ENCODE measurements around the gene FAM89B.

The FAM89B gene

GRCh38 chr11:65538915-65539743, 33.2 kb upstream of the FAM89B start:
- DNase-seq (ENCODE audit: low read depth) = no peak

- no peak for DNase-seq (ENCODE audit: low read depth)
Observed at GRCh38 chr11:65539744-65540289, 32.5 kb upstream of the FAM89B start.

- DNase-seq (ENCODE audit: low read depth) = peak; percentile 75
Observed at GRCh38 chr11:65540290-65541092, 31.8 kb upstream of the FAM89B start.

- DNase-seq (ENCODE audit: low read depth) = no peak
Observed at GRCh38 chr11:65541093-65541982, 31.0 kb upstream of the FAM89B start.

GRCh38 chr11:65542738-65543390, 29.5 kb upstream of the FAM89B start:
- no peak for DNase-seq (ENCODE audit: low read depth)

GRCh38 chr11:65545853-65546216, 26.5 kb upstream of the FAM89B start:
- DNase-seq (ENCODE audit: low read depth) = no peak

GRCh38 chr11:65546217-65546958, 25.9 kb upstream of the FAM89B start:
- peak; percentile 99 for DNase-seq (ENCODE audit: low read depth)

- no peak for DNase-seq (ENCODE audit: low read depth)
Observed at GRCh38 chr11:65547446-65548125, 24.8 kb upstream of the FAM89B start.

- no peak for DNase-seq (ENCODE audit: low read depth)
Observed at GRCh38 chr11:65548395-65548794, 23.9 kb upstream of the FAM89B start.

- no peak for DNase-seq (ENCODE audit: low read depth)
Observed at GRCh38 chr11:65549096-65549495, 23.2 kb upstream of the FAM89B start.

- DNase-seq (ENCODE audit: low read depth) = no peak
Observed at GRCh38 chr11:65551572-65552387, 20.6 kb upstream of the FAM89B start.

- no peak for DNase-seq (ENCODE audit: low read depth)
Observed at GRCh38 chr11:65552388-65552951, 19.9 kb upstream of the FAM89B start.

- no peak for DNase-seq (ENCODE audit: low read depth)
Observed at GRCh38 chr11:65553301-65554001, 18.9 kb upstream of the FAM89B start.

GRCh38 chr11:65554057-65554818, 18.1 kb upstream of the FAM89B start:
- DNase-seq (ENCODE audit: low read depth) = no peak

- no peak for DNase-seq (ENCODE audit: low read depth)
Observed at GRCh38 chr11:65554842-65555430, 17.4 kb upstream of the FAM89B start.

- DNase-seq (ENCODE audit: low read depth) = no peak
Observed at GRCh38 chr11:65555693-65556231, 16.6 kb upstream of the FAM89B start.

Data from stimulated activated CD8-positive, alpha-beta memory T cell treated with anti-CD3 and anti-CD28 coated beads, Interleukin-15, amount 100 ng/mL, for 24 hours (primary cell).